CD14-positive monocyte (primary cell): ENCODE measurements around the gene HLCS. TPM values are rescaled to one million over a fixed set of nuclear protein-coding genes. Genes with fewer than 3 reads are reported as not detected.

Experiments used
- DNase-seq, 3 donors: peaks; one replicate each; pipeline ENCODE4 v3.0.0-alpha.2; 2011 to 2022
- H2AFZ ChIP-seq: 2 replicates; pipeline ENCODE4 v1.6.0; 2012; ENCODE audit warnings: mild to moderate bottlenecking, low read depth, low read length, inconsistent platforms; ENCODE audit not compliant: insufficient read depth, poor library complexity, severe bottlenecking
- H3K27ac ChIP-seq, 2 donors: 1 replicate in 1 of 2; 2 replicates in 1 of 2; pipeline ENCODE4 v1.5.1; 2012 to 2013; ENCODE audit warnings: low read length in 2 of 2, control low read depth in 1 of 2, inconsistent platforms in 1 of 2, low read depth in 1 of 2, mild to moderate bottlenecking in 1 of 2
- H3K27me3 ChIP-seq, 2 donors: one replicate each; pipeline versions ENCODE4 v1.6.0 to v1.6.1; 2011 to 2013; ENCODE audit warnings: low read length in 2 of 2; ENCODE audit not compliant: control insufficient read depth in 2 of 2, insufficient read depth in 2 of 2
- H3K36me3 ChIP-seq, 2 donors: replicated peaks in 1 of 2; 1 replicate in 1 of 2; 2 replicates in 1 of 2; pipeline versions ENCODE4 v1.5.1 to v1.6.1; 2012 to 2013; ENCODE audit warnings: low read length in 2 of 2, control low read depth in 1 of 2, inconsistent platforms in 1 of 2, mild to moderate bottlenecking in 1 of 2; ENCODE audit not compliant: insufficient read depth in 2 of 2, control insufficient read depth in 1 of 2
- H3K4me1 ChIP-seq, 2 donors: 1 replicate in 1 of 2; 2 replicates in 1 of 2; pipeline versions ENCODE4 v1.5.1 to v1.6.1; 2012 to 2013; ENCODE audit warnings: low read length in 2 of 2, control low read depth in 1 of 2, inconsistent platforms in 1 of 2, mild to moderate bottlenecking in 1 of 2, moderate library complexity in 1 of 2; ENCODE audit not compliant: insufficient read depth in 2 of 2, control insufficient read depth in 1 of 2
- H3K4me2 ChIP-seq: replicated peaks from 2 replicates; pipeline ENCODE3; 2012; ENCODE audit warnings: low read length, moderate library complexity, mild to moderate bottlenecking; ENCODE audit not compliant: poor library complexity, severe bottlenecking; ENCODE audit errors: extremely low read depth
- H3K4me3 ChIP-seq, 3 experiments: fragments of 200-600 bp in 1 of 3; sonication (generic) in 1 of 3; replicated peaks in 1 of 3; 1 replicate in 2 of 3; 2 replicates in 1 of 3; pipeline ENCODE4 v1.5.1; 2011 to 2013; ENCODE audit warnings: low read length in 3 of 3, mild to moderate bottlenecking in 3 of 3, control low read depth in 2 of 3, low read depth in 2 of 3, inconsistent platforms in 1 of 3, moderate library complexity in 1 of 3
- H3K79me2 ChIP-seq: 2 replicates; pipeline ENCODE4 v1.6.0; 2012; ENCODE audit warnings: mild to moderate bottlenecking, control low read depth, inconsistent platforms, low read length, moderate library complexity; ENCODE audit not compliant: insufficient read depth
- H3K9ac ChIP-seq: 2 replicates; pipeline ENCODE4 v1.6.0; 2017; ENCODE audit warnings: low read length, mild to moderate bottlenecking; ENCODE audit not compliant: insufficient read depth, poor library complexity, severe bottlenecking
- H3K9me3 ChIP-seq, 2 donors: replicated peaks in 1 of 2; 1 replicate in 1 of 2; 2 replicates in 1 of 2; pipeline versions ENCODE4 v1.5.1 to v1.6.1; 2012 to 2013; ENCODE audit warnings: low read length in 2 of 2, control low read depth in 1 of 2; ENCODE audit not compliant: control insufficient read depth in 1 of 2, insufficient read depth in 1 of 2
- H4K20me1 ChIP-seq: 2 replicates; pipeline ENCODE4 v1.6.0; 2012; ENCODE audit warnings: mild to moderate bottlenecking, low read length, control low read depth, moderate library complexity; ENCODE audit not compliant: insufficient read depth
- H3K27ac Mint-ChIP-seq, 7 donors: one replicate each; pipeline ENCODE4 v1.8.0; 2020; ENCODE audit warnings: mild to moderate bottlenecking in 7 of 7, mixed read lengths in 7 of 7, moderate library complexity in 6 of 7, inconsistent platforms in 2 of 7
- H3K27me3 Mint-ChIP-seq, 3 donors: one replicate each; pipeline ENCODE4 v1.8.0; 2021 to 2022; ENCODE audit warnings: low read depth in 3 of 3, mild to moderate bottlenecking in 3 of 3, mixed read lengths in 3 of 3, moderate library complexity in 3 of 3, inconsistent platforms in 1 of 3
- H3K36me3 Mint-ChIP-seq, 2 donors: one replicate each; pipeline ENCODE4 v1.8.0; 2020; ENCODE audit warnings: mixed read lengths in 2 of 2, inconsistent platforms in 1 of 2, mild to moderate bottlenecking in 1 of 2
- H3K4me1 Mint-ChIP-seq: one replicate; pipeline ENCODE4 v1.8.0; 2020; ENCODE audit warnings: mild to moderate bottlenecking, mixed read lengths
- H3K4me3 Mint-ChIP-seq, 2 donors: one replicate each; pipeline ENCODE4 v1.8.0; 2020; ENCODE audit warnings: mild to moderate bottlenecking in 2 of 2, mixed read lengths in 2 of 2, moderate library complexity in 1 of 2
- H3K9me3 Mint-ChIP-seq, 7 donors: one replicate each; pipeline ENCODE4 v1.8.0; 2020 to 2022; ENCODE audit warnings: mixed read lengths in 7 of 7, mild to moderate bottlenecking in 6 of 7, moderate library complexity in 6 of 7, inconsistent platforms in 2 of 7
- CTCF ChIP-seq: fragments of 200-600 bp; IDR thresholded peaks from one replicate; pipeline ENCODE4 v1.8.0; 2022; ENCODE audit warnings: antibody characterized with exemption, mild to moderate bottlenecking
- WGBS: methylation state at CpG from one replicate; pipeline ENCODE4 v1.1.5; 2013; ENCODE audit warnings: missing lambda C conversion rate; ENCODE audit not compliant: insufficient coverage; 5-methylcytosine and 5-hydroxymethylcytosine counted together
- intact Hi-C, 2 donors: fragments of 100-400 bp; cut with micrococcal nuclease; formaldehyde crosslinking; loops; one replicate each; pipeline versions ENCODE4 v1.15.0 to v1.15.1; 2023
- polyA plus RNA-seq, 3 donors: library from polyadenylated mRNA; depleted of rRNA in 1 of 3; unstranded in 2 of 3; stranded (reverse) in 1 of 3; fragments of 300-500 nt in 2 of 3; fragments of >200 nt in 1 of 3; fragmentation: Illumina TruSeq in 2 of 3; gene quantifications; 1 replicate in 2 of 3; 2 replicates in 1 of 3; pipeline ENCODE4 v1.2.3, GENCODE V29; 2012 to 2021

The HLCS gene
- polyA plus RNA-seq, 3 donors, result 2.1 to 3.1 (median 2.2) TPM

- Histone ChIP-seq H3K9ac (no peak overlapping the region), H3K4me1 (no peaks in the 10 kb centered on the region), H4K20me1 (no peaks in the 10 kb centered on the region), H3K4me3 (no peak overlapping the region), H3K36me3 (no peaks in the 10 kb centered on the region), H3K9me3 (no peaks in the 10 kb centered on the region), H3K27me3 (no peaks in the 10 kb centered on the region), H3K27ac (no peak overlapping the region), H3K4me2 (no peak overlapping the region), H3K79me2 (no peaks in the 10 kb centered on the region), H2AFZ (no peak overlapping the region)
- no peaks in the 10 kb centered on the region for H3K36me3 Mint-ChIP-seq
- intact Hi-C loops, result no loop called here
- WGBS, result 99% methylated on average over 8 of the region's 8 CpGs
- DNase-seq, result no peak
- H3K4me3 Mint-ChIP-seq, result no peak overlapping the region
- no peak overlapping the region for H3K27ac Mint-ChIP-seq
- H3K4me1 Mint-ChIP-seq, result no peaks in the 10 kb centered on the region
- peaks cover 0 to 1% (median 0%) of the 10 kb centered on the region in 3 donors for H3K27me3 Mint-ChIP-seq
- peaks cover 0 to 3% (median 0%) of the 10 kb centered on the region in 7 donors for H3K9me3 Mint-ChIP-seq
- no peak for TF ChIP-seq CTCF
Observed at GRCh38 chr21:36830100-36830499, 136.4 kb downstream of the HLCS start.

GRCh38 chr21:36828891-36829515 lies 137.5 kb downstream of the HLCS start:
- 100% methylated on average over 1 of the region's 4 CpGs for WGBS
- Mint-ChIP-seq H3K4me3 (no peak overlapping the region), H3K27me3 (peaks cover 0 to 1% (median 0%) of the 10 kb centered on the region in 3 donors)

More at GRCh38 chr21:36828891-36829515, 137.5 kb downstream of the HLCS start:
- TF ChIP-seq CTCF, result no peak
- H2AFZ ChIP-seq, result no peak overlapping the region
- Mint-ChIP-seq H3K4me1 (no peaks in the 10 kb centered on the region), H3K27ac (no peak overlapping the region), H3K36me3 (no peaks in the 10 kb centered on the region), H3K9me3 (peaks cover 0 to 3% (median 0%) of the 10 kb centered on the region in 7 donors)
- H3K4me3 ChIP-seq, result no peak overlapping the region
- no peaks in the 10 kb centered on the region for H3K4me1 ChIP-seq
- H4K20me1 ChIP-seq, result no peaks in the 10 kb centered on the region
- no peaks in the 10 kb centered on the region for H3K9me3 ChIP-seq
- no peaks in the 10 kb centered on the region for H3K27me3 ChIP-seq
- H3K4me2 ChIP-seq, result no peak overlapping the region
- no peak overlapping the region for H3K27ac ChIP-seq
- H3K79me2 ChIP-seq, result no peaks in the 10 kb centered on the region
- DNase-seq, result no peak
- intact Hi-C loops, result no loop called here
- no peaks in the 10 kb centered on the region for H3K36me3 ChIP-seq
- no peak overlapping the region for H3K9ac ChIP-seq
